GM18507 (cell line): ENCODE results near the gene LRRTM4.
"Not testable (repeated sequence)": the region's sequence is repeated elsewhere in the genome, so short reads cannot be mapped to it uniquely, and the experiment has no call there.

Experiments used
- DNase-seq: peaks from one replicate; pipeline ENCODE4 v3.0.0; 2011; ENCODE audit warnings: low read depth; ENCODE audit not compliant: insufficient read length; ENCODE audit errors: extremely low spot score
- FAIRE-seq: peaks from 2 replicates; lab custom pipeline; 2011; peaks lifted over from hg19 to GRCh38; lab: Jason Lieb, UNC

LRRTM4 gene

GRCh38 chr2:76826691-76827090 lies 695.5 kb downstream of the LRRTM4 start:
- FAIRE-seq (no peak), DNase-seq (no peak)

- DNase-seq: no peak
- FAIRE-seq: no peak
Observed at GRCh38 chr2:76825140-76825970, 696.8 kb downstream of the LRRTM4 start.

GRCh38 chr2:76821731-76822130 lies 700.4 kb downstream of the LRRTM4 start:
- FAIRE-seq (no peak), DNase-seq (no peak)

- FAIRE-seq (no peak), DNase-seq (no peak)
Observed at GRCh38 chr2:76813084-76813483, 709.1 kb downstream of the LRRTM4 start.

DNA sequence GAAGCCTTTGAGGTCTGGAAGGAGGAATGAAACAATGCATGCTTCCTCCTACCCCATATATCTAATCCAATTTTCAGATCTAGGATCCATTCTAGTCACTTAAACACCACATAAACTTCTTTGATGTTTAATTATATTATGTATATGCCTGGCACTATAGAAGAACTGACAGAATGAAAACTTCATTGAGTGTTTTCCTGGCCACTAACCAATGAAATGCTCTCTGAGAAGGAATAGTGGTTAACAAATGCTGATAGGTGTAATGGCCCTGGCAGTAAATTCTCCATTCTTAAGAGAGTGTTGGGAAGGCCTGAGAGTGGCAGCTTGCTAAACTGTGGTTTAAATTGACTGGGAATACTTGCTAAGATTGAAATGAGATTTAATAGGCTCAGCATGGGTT lies 710.0 kb downstream of the LRRTM4 start:
- DNase-seq: no peak
- FAIRE-seq: no peak

DNA sequence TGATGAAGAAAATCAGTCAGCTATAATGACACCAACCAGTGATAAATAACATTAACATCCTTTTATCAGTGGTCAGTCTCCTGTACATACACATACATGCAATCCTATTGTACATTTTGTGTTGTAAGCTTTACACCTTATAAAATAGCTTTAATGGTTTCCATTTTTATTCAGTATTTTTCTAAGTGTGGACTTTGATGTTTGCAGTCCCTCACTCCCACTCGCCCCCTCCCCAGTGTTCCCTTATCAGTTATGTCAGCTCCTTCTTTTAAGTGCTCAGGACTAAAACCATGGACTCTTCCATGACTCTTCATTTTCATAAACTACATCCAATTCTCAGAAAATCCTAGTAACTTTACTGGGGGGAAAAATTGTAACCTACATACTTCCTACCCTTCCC lies 713.0 kb downstream of the LRRTM4 start:
- no peak for FAIRE-seq

DNA sequence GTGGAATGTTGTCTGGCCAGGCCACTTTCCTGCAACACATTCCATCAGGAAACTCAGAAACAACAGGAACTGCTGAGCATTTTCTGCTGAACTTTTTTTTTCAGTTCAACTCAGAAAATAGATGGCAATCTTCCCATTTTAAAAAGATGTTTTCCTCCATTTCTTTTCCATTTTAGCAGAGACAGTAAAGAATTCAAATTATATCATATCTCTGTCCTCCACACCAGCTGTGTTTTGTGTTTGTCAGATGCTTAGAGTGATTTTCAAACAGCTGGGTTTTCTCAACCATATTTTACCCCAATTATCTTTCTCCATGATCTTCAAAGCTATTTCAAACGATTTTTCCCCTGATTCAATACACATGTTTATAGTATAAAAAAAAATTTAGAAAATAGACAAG lies 713.4 kb downstream of the LRRTM4 start:
- no peak for FAIRE-seq

More for the DNA sequence above, 713.0 kb downstream of the LRRTM4 start:
- DNase-seq: no peak

DNA sequence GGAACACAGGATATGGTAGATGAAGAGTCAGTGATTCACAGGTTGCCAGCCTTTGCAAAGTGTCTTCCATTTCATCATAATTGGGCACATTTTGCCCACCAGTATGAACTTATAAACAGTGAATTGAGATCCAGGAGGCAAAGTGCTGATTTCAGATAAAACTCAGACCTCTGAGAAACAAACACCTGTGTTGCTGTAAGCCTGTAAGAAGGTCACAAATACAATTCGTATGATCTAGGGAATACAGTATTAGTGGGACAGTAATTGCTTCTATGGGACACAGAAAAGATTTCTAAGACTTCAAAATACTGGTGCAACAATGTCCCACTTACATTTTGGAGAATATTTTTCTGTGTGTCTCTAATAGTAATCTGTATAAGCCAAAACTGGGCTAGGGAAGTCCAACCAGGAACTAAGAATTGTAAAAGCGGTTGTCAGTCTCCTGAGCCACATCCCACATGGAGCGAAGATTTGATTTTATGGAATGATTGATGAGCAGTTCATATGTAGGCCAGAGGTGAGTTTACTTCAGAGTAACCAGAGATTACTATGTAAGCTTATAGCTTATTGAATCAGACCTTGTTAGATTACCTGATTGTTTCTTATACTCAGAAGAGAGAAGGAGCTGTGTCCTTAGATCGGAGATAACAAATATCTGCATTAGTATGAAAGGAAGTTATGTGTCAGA lies 728.4 kb downstream of the LRRTM4 start:
- no peak for FAIRE-seq

More for the DNA sequence above, 713.4 kb downstream of the LRRTM4 start:
- no peak for DNase-seq

GRCh38 chr2:76781313-76781712 lies 740.9 kb downstream of the LRRTM4 start:
- FAIRE-seq, DNase-seq: not testable (repeated sequence)

More for the DNA sequence above, 728.4 kb downstream of the LRRTM4 start:
- DNase-seq: no peak

DNA sequence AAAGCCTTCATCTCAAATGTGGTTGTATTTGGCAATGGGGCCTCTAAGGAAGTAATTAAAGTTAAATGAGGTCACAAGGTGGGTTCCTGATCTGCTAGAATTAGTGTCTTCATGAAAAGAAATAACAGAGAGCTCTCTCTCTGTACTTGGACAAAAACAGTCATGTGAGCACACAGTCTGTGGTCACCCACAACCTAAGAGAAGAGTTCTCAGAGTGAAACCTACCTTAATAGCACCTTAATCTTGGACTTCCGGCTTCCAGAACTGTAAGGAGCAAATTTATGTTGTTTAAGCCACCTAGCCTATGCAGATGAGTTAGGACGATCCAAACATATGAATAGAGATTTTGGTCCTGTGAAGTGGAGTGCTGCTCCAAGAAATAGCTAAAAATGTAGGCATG lies 758.9 kb downstream of the LRRTM4 start:
- no peak for DNase-seq
- no peak for FAIRE-seq

DNA sequence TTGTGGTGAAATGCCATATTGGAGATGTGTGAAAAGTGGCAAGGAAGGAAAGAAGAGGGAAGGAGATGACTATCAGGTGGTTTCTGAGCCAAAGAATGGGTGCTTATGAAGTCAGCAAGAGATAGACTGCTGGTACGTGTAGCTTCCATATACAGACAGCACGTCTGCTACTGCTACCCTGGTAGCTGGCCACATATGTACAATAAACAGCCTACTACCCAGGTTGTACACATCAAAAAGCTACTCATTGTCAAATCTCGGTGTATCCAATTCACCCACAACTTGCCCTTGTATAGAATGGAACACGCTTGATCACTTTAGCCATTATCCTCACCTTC lies 761.8 kb downstream of the LRRTM4 start:
- FAIRE-seq: no peak
- no peak for DNase-seq

DNA sequence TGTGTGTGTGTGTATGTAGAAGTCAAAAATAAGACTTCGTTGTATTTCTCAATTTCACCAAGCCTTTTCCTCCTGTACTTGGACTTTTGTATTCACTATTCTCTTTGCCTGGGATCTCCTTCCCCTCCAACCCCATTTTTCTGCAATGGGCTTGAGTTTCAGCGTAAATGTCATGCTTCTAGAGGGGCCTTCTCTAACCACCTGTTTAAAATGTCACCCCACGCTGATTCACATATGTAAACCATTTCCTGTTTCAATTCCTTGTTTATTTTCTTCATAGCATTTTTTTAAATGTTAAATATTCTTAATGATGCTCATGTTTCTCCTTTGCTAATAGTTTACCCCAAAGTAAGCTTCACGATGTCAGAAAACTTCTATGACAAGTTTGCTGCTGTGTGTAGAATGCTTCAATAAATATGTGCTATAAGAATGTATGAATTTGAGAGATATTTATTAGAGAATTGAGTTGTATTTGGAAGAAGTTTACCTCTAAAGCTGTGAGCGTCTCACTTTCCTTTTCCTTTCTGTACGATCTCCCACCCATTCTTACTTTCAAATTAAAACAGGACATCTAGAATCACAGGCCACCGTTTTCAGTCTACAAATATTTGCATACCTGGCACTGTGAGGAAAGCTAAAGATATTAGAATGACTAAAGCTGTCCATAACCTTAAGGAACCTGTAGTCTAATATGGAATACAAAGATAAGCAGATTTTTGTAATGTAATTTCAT lies 762.4 kb downstream of the LRRTM4 start:
- FAIRE-seq: no peak
- DNase-seq: no peak

DNA sequence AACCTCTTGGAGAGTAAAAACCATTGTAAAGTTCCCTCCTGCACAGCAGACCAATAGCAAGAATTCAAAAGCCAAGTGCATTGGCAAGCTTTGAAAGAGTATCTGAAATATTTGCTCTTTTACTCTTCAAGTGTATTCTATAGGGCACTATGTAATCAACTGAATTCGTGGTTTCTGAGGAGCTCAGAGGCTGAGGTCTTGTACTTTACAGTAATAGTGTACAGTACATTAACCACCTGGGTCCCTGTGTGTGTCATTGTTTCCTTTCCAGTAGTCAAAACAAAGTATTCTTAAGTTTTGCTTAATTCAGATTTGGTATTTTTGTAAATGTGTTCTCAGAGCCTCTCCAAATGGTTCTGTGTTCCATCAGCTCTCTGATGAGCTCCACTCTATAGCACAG lies 769.7 kb downstream of the LRRTM4 start:
- no peak for DNase-seq

GRCh38 chr2:76749858-76750257 lies 772.3 kb downstream of the LRRTM4 start:
- FAIRE-seq (no peak), DNase-seq (no peak)

More for the DNA sequence above, 769.7 kb downstream of the LRRTM4 start:
- FAIRE-seq: no peak

- DNase-seq (no peak), FAIRE-seq (no peak)
Observed at GRCh38 chr2:76748581-76749296, 773.4 kb downstream of the LRRTM4 start.

- FAIRE-seq: no peak
- DNase-seq: no peak
Observed at GRCh38 chr2:76745605-76746004, 776.6 kb downstream of the LRRTM4 start.

GRCh38 chr2:76737607-76738006 lies 784.6 kb downstream of the LRRTM4 start:
- DNase-seq: no peak
- FAIRE-seq: no peak

- DNase-seq: no peak
- no peak for FAIRE-seq
Observed at GRCh38 chr2:76733736-76734135, 788.4 kb downstream of the LRRTM4 start.

GRCh38 chr2:76731157-76731556 lies 791.0 kb downstream of the LRRTM4 start:
- no peak for FAIRE-seq

GRCh38 chr2:76730021-76730420 lies 792.2 kb downstream of the LRRTM4 start:
- DNase-seq: no peak
- FAIRE-seq: no peak

More at GRCh38 chr2:76731157-76731556, 791.0 kb downstream of the LRRTM4 start:
- DNase-seq: no peak
